Hepatocyte (in vitro differentiated cells): ENCODE measurements around the gene UBN1. TPM values are rescaled to one million over a fixed set of nuclear protein-coding genes. Genes with fewer than 3 reads are reported as not detected.
A peak's percentile ranks its signal among the peaks of the same experiment; 100 is the strongest.

Experiments used
- DNase-seq: peaks from one replicate; pipeline ENCODE4 v3.0.0-alpha.2; 2016; ENCODE audit warnings: low spot score
- H2AFZ ChIP-seq: fragments of 200-600 bp; sonication (generic); 2 replicates; pipeline ENCODE4 v1.6.0; 2016; ENCODE audit warnings: antibody characterized with exemption, mild to moderate bottlenecking
- H3K27ac ChIP-seq: fragments of 200-600 bp; sonication (generic); 2 replicates; pipeline ENCODE4 v1.5.1; 2016; ENCODE audit warnings: mild to moderate bottlenecking
- H3K27me3 ChIP-seq: fragments of 200-600 bp; sonication (generic); 2 replicates; pipeline ENCODE4 v1.6.1; 2016
- H3K36me3 ChIP-seq: fragments of 200-600 bp; sonication (generic); replicated peaks from 2 replicates; pipeline ENCODE4 v1.5.1; 2016; ENCODE audit warnings: low read depth; ENCODE audit not compliant: insufficient read depth
- H3K4me1 ChIP-seq: fragments of 200-600 bp; sonication (generic); 2 replicates; pipeline ENCODE4 v1.5.1; 2016; ENCODE audit warnings: mild to moderate bottlenecking, moderate library complexity; ENCODE audit not compliant: insufficient read depth
- H3K4me2 ChIP-seq: fragments of 200-600 bp; sonication (generic); 2 replicates; pipeline ENCODE4 v1.6.0; 2016
- H3K4me3 ChIP-seq: fragments of 200-600 bp; sonication (generic); 2 replicates; pipeline ENCODE4 v1.5.1; 2016; ENCODE audit warnings: mild to moderate bottlenecking
- H3K79me2 ChIP-seq: fragments of 200-600 bp; sonication (generic); 2 replicates; pipeline ENCODE4 v1.6.0; 2017; ENCODE audit warnings: mild to moderate bottlenecking
- H3K9me2 ChIP-seq: fragments of 200-600 bp; sonication (generic); replicated peaks from 2 replicates; pipeline ENCODE4 v1.6.0; 2017; ENCODE audit warnings: mild to moderate bottlenecking; ENCODE audit not compliant: insufficient read depth
- H3K9me3 ChIP-seq: fragments of 200-600 bp; sonication (generic); 2 replicates; pipeline ENCODE4 v1.5.1; 2016; ENCODE audit warnings: low read depth, mild to moderate bottlenecking
- H4K20me1 ChIP-seq: fragments of 200-600 bp; sonication (generic); 2 replicates; pipeline ENCODE4 v1.6.0; 2016; ENCODE audit warnings: mild to moderate bottlenecking; ENCODE audit not compliant: insufficient read depth, poor library complexity, severe bottlenecking
- EZH2 ChIP-seq: fragments of 200-600 bp; sonication (generic); IDR thresholded peaks from 2 replicates; pipeline ENCODE4 v1.6.1; 2016; ENCODE audit warnings: antibody characterized with exemption, mild to moderate bottlenecking, borderline replicate concordance
- EZH2phosphoT487 ChIP-seq: fragments of 200-600 bp; sonication (generic); IDR thresholded peaks from one replicate; pipeline ENCODE4 v1.6.1; 2018; ENCODE audit warnings: antibody characterized with exemption, mild to moderate bottlenecking, low read depth, moderate library complexity; ENCODE audit not compliant: unreplicated experiment, severe bottlenecking
- WGBS: methylation state at CpG from one replicate; pipeline ENCODE4 v1.1.6; 2016; ENCODE audit warnings: low lambda C conversion rate; ENCODE audit errors: missing lambda C conversion rate; 5-methylcytosine and 5-hydroxymethylcytosine counted together
- polyA plus RNA-seq: library from polyadenylated mRNA; unstranded; fragments of >200 nt; fragmentation: Nextera tagmentation; extraction: Ambion mirVana; gene quantifications from 2 replicates; pipeline ENCODE4 v1.2.1, GENCODE V29; 2016
- total RNA-seq: library from RNA; depleted of rRNA; stranded (reverse); fragments of >200 nt; gene quantifications from 2 replicates; pipeline ENCODE4 v1.2.3, GENCODE V29; 2014
- TF ChIP-seq, protein P1 (sequence below): fragments of 200-600 bp; sonication (generic); IDR thresholded peaks from 2 replicates; pipeline ENCODE4 v1.5.1; 2016; ENCODE audit warnings: antibody characterized with exemption, mild to moderate bottlenecking; ENCODE audit not compliant: poor library complexity

The UBN1 gene
- total and polyA plus RNA-seq, 2 experiments from 2014 or later = 19.1 to 28.1 TPM

DNA sequence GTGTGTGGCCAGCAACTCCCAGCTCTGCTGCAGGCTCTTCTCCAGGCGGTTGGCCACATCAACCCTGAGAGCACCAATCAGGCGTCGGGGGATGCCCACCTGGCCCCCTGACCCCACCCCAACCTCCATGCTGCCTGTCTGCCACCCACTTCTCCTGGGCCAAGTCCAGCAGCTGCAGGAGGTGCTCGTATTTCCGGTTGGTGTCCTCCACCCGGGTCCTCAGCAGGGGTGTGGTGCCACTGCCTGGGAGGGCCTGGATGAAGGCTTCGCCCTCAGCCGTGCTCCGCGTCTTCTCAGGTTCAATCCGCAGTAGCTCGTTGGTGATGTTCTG lies 44.6 kb downstream of the UBN1 start:
- WGBS = 82% methylated on average over 9 of the region's 12 CpGs
- Histone ChIP-seq H3K27me3 (no peaks in the 10 kb centered on the region), H3K9me2 (no peaks in the 10 kb centered on the region), H3K36me3 (no peaks in the 10 kb centered on the region), H3K79me2 (no peaks in the 10 kb centered on the region), H3K4me3 (no peak overlapping the region), H3K4me1 (peaks cover 13% of the 10 kb centered on the region), H3K4me2 (peak overlapping the region; percentile 35), H4K20me1 (no peaks in the 10 kb centered on the region), H3K27ac (peak overlapping the region; percentile 40), H2AFZ (no peak overlapping the region), H3K9me3 (no peaks in the 10 kb centered on the region)
- no peak for DNase-seq
- TF ChIP-seq, protein P1, sequence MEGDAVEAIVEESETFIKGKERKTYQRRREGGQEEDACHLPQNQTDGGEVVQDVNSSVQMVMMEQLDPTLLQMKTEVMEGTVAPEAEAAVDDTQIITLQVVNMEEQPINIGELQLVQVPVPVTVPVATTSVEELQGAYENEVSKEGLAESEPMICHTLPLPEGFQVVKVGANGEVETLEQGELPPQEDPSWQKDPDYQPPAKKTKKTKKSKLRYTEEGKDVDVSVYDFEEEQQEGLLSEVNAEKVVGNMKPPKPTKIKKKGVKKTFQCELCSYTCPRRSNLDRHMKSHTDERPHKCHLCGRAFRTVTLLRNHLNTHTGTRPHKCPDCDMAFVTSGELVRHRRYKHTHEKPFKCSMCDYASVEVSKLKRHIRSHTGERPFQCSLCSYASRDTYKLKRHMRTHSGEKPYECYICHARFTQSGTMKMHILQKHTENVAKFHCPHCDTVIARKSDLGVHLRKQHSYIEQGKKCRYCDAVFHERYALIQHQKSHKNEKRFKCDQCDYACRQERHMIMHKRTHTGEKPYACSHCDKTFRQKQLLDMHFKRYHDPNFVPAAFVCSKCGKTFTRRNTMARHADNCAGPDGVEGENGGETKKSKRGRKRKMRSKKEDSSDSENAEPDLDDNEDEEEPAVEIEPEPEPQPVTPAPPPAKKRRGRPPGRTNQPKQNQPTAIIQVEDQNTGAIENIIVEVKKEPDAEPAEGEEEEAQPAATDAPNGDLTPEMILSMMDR = no peak
- no peak for TF ChIP-seq EZH2phosphoT487
- TF ChIP-seq EZH2 = no peak

DNA sequence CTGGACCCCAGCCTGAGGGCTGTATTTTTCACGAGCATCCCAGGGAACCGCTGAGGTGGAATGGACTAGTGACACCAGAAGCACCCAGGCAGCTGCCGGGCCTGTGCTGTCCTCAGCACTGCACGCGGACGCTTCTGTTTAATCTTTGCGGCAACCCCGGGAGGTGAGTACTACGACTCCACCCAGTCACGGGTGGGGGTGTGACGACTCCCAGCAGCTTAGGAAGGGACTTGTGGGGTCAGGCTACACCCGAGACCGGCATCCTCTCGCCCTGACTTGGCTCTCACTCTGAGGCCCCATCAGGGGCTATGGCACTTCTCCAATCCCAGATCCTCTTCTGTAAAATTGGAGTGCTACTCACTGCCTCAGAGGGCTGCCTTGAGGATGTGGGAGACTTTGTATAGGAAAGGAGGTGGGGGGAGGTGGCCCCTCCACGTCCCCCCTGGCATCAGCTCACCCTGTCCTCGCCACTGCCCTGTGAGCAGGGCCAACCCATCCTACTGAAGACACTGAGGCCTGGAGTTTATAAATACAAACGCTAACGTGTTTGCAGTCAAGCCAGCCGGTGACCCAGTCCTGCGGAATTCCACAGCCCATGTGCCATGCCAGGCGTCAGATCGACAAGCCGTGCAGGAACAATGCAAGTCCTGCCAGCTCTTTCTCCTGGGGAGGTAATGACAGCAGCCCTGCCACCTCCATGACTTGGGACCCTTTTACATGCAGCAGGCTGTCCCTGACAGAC lies 45.3 kb downstream of the UBN1 start:
- no peaks in the 10 kb centered on the region for H3K9me3 ChIP-seq
- no peak overlapping the region for H3K4me3 ChIP-seq
- H2AFZ ChIP-seq = no peak overlapping the region
- no peaks in the 10 kb centered on the region for H4K20me1 ChIP-seq
- H3K27me3 ChIP-seq = no peaks in the 10 kb centered on the region
- DNase-seq = peak; percentile 43
- 59% methylated on average over 23 of the region's 23 CpGs for WGBS
- H3K79me2 ChIP-seq = no peaks in the 10 kb centered on the region
- H3K36me3 ChIP-seq = no peaks in the 10 kb centered on the region
- H3K4me1 ChIP-seq = peaks cover 13% of the 10 kb centered on the region
- peak overlapping the region; percentile 40 for H3K27ac ChIP-seq
- TF ChIP-seq EZH2 (no peak), EZH2phosphoT487 (no peak)
- TF ChIP-seq, protein P1 = no peak
- peak overlapping the region; percentile 35 for H3K4me2 ChIP-seq
- no peaks in the 10 kb centered on the region for H3K9me2 ChIP-seq

DNA sequence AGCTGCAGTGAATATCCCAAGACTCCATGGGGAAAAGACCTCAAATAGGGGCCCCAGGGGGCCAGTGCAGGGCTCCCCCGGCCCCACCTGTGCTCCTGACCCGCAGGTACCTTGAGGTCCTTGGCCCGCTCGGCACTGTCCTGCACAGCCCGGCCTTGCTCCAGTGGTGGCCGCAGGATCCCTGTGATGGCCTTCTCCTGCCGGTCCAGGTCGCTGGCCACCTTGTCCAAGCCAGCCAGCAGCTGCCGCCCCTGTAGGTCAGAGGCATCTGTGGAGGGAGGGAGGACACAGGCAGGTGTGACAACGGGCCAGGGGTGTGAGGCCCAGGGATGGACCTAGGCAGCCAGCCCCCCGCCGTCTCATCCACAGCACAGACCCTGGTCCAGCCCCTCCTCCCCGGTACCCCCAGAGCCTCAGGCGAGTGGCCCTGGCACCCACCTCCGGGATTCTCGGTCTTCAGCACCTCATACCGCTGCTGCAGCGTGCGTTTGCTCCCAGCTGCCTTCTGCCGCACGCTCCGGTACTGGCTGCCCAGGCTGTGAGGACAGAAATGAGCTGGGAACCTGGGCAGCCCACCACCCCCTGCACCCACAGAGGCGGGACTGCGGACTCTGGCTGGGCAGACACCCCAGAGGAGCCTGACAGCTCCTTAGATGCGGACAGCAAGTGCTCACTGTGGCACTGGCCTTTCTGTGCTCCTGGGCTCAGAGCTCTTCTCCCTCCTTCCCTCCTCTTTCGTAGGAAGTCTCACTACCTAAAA lies 46.0 kb downstream of the UBN1 start:
- TF ChIP-seq EZH2phosphoT487 = no peak
- TF ChIP-seq, protein P1 = no peak
- no peak for TF ChIP-seq EZH2
- H3K4me3 ChIP-seq = no peak overlapping the region
- no peaks in the 10 kb centered on the region for H4K20me1 ChIP-seq
- H3K4me2 ChIP-seq = no peak overlapping the region
- H3K79me2 ChIP-seq = no peaks in the 10 kb centered on the region
- no peaks in the 10 kb centered on the region for H3K36me3 ChIP-seq
- H3K9me2 ChIP-seq = no peaks in the 10 kb centered on the region
- no peak for DNase-seq
- no peaks in the 10 kb centered on the region for H3K9me3 ChIP-seq
- no peak overlapping the region for H2AFZ ChIP-seq
- 94% methylated on average over 24 of the region's 26 CpGs for WGBS
- no peaks in the 10 kb centered on the region for H3K27me3 ChIP-seq
- no peak overlapping the region for H3K27ac ChIP-seq
- H3K4me1 ChIP-seq = peaks cover 13% of the 10 kb centered on the region
